ENCODE data around the gene TLNRD1. TPM values are rescaled to one million over a fixed set of nuclear protein-coding genes. Genes with fewer than 3 reads are reported as not detected.

The TLNRD1 gene
- total RNA-seq, 1 experiment from 2014 or later: 24.7 TPM

DNA sequence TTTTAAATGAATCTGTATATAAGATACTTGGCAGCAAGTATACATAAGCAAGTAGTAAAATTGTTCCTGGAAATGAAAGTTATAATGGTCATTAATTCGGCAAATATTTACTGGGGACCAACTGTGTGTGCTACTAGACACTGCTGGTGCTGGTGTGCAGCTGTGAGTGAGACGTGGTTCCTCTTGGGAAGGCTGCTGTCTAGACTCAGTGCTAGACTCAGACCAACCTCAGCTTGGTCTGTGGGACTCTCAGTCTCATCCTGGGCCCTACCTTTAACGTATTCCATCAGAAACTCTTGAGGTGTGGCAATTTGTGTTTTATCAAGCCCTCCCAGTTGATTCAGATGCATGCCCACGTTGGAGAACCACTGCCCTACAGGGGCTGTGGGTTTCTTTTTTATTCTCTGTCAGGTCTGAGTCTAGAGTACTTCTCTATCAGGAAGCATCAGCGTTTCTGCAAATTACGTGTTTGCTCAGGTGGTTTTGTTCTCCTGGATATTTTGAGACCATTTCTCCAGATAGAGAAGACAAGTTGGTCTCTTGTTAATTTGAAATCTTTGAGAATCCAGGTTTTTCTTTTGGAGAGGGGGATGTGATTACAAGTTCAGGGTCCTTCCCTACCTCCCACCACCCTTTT is 6.8 kb downstream of the TLNRD1 start:
- BruUV-seq (replicated peaks): no TSS peak
- ChIA-PET CTCF (no interaction called here), POLR2A (no interaction called here)
- H3K36me3 ChIP-seq (ENCODE audit: control insufficient read depth, insufficient read depth, low read length): peaks cover 5% of the 10 kb centered on the region; the same call in 1 of the 2 replicates
- in situ Hi-C loops (cut with HindIII; ENCODE audit: low pct_unique_long_range_greater_than_20kb, low sequenced_read_pairs) (no loop called here), intact Hi-C loops (cut with micrococcal nuclease; ENCODE audit: unreplicated experiment) (no loop called here)
- H3K4me1 ChIP-seq (ENCODE audit: control insufficient read depth, insufficient read depth, low read length): peaks cover 28% of the 10 kb centered on the region
- no peaks in the 10 kb centered on the region for H3K27me3 ChIP-seq (ENCODE audit: control insufficient read depth, insufficient read depth, low read length)
- TF ChIP-seq, protein P1, sequence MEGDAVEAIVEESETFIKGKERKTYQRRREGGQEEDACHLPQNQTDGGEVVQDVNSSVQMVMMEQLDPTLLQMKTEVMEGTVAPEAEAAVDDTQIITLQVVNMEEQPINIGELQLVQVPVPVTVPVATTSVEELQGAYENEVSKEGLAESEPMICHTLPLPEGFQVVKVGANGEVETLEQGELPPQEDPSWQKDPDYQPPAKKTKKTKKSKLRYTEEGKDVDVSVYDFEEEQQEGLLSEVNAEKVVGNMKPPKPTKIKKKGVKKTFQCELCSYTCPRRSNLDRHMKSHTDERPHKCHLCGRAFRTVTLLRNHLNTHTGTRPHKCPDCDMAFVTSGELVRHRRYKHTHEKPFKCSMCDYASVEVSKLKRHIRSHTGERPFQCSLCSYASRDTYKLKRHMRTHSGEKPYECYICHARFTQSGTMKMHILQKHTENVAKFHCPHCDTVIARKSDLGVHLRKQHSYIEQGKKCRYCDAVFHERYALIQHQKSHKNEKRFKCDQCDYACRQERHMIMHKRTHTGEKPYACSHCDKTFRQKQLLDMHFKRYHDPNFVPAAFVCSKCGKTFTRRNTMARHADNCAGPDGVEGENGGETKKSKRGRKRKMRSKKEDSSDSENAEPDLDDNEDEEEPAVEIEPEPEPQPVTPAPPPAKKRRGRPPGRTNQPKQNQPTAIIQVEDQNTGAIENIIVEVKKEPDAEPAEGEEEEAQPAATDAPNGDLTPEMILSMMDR (IDR thresholded peaks at IDR 0.05): no peak
- TF ChIP-seq, protein P2, sequence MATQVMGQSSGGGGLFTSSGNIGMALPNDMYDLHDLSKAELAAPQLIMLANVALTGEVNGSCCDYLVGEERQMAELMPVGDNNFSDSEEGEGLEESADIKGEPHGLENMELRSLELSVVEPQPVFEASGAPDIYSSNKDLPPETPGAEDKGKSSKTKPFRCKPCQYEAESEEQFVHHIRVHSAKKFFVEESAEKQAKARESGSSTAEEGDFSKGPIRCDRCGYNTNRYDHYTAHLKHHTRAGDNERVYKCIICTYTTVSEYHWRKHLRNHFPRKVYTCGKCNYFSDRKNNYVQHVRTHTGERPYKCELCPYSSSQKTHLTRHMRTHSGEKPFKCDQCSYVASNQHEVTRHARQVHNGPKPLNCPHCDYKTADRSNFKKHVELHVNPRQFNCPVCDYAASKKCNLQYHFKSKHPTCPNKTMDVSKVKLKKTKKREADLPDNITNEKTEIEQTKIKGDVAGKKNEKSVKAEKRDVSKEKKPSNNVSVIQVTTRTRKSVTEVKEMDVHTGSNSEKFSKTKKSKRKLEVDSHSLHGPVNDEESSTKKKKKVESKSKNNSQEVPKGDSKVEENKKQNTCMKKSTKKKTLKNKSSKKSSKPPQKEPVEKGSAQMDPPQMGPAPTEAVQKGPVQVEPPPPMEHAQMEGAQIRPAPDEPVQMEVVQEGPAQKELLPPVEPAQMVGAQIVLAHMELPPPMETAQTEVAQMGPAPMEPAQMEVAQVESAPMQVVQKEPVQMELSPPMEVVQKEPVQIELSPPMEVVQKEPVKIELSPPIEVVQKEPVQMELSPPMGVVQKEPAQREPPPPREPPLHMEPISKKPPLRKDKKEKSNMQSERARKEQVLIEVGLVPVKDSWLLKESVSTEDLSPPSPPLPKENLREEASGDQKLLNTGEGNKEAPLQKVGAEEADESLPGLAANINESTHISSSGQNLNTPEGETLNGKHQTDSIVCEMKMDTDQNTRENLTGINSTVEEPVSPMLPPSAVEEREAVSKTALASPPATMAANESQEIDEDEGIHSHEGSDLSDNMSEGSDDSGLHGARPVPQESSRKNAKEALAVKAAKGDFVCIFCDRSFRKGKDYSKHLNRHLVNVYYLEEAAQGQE (IDR thresholded peaks at IDR 0.05; ENCODE audit: insufficient read depth in 1 of 2, low read depth in 2 of 2, low read length in 1 of 2): no peak
- TF ChIP-seq SIN3A (IDR thresholded peaks at IDR 0.05; ENCODE audit: borderline replicate concordance, insufficient read depth, low read depth, low read length) (no peak), POLR2AphosphoS5 (IDR thresholded peaks at IDR 0.05; ENCODE audit: low read depth, low read length) (no peak)
- no peak overlapping the region for H3K4me3 ChIP-seq (ENCODE audit: low read depth in 2 of 2, low read length in 2 of 2)
- no peaks in the 10 kb centered on the region for H3K9me3 ChIP-seq (ENCODE audit: control insufficient read depth, insufficient read depth, low read depth, low read length)
- DNase-seq (ENCODE audit: low read depth, low spot score) (no peak), ATAC-seq (no peak)
- no peak overlapping the region for H3K27ac ChIP-seq (ENCODE audit: low read length)

DNA sequence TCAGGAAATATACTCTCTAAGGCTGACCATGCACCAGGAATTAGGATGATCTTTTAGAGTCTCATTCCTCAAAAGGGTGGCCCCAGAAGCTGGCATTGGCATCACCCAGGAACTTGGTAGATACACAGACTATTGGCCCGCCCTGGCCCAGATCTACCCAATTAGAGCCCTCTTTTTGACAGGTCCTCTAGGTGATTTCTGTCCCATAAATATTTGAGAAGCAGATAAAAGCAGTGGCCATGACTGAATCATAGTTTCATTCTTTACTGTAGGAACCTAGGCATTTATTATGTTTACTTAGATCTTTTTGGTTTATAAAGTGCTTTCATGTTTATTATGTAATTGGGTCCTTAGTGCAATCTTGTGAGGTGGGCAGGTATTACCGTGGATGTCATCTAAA is 7.6 kb downstream of the TLNRD1 start:
- Histone ChIP-seq H3K36me3 (ENCODE audit: control insufficient read depth, insufficient read depth, low read length) (peaks cover 5% of the 10 kb centered on the region; the same call in 1 of the 2 replicates), H3K9me3 (ENCODE audit: control insufficient read depth, insufficient read depth, low read depth, low read length) (no peaks in the 10 kb centered on the region), H3K27me3 (ENCODE audit: control insufficient read depth, insufficient read depth, low read length) (no peaks in the 10 kb centered on the region), H3K4me3 (ENCODE audit: low read depth in 2 of 2, low read length in 2 of 2) (no peak overlapping the region), H3K4me1 (ENCODE audit: control insufficient read depth, insufficient read depth, low read length) (peaks cover 26% of the 10 kb centered on the region), H3K27ac (ENCODE audit: low read length) (no peak overlapping the region)
- TF ChIP-seq TCF7L2 (IDR thresholded peaks at IDR 0.05; ENCODE audit: low read depth, low read length): no peak
- TF ChIP-seq, protein P2 (IDR thresholded peaks at IDR 0.05; ENCODE audit: insufficient read depth in 1 of 2, low read depth in 2 of 2, low read length in 1 of 2): no peak
- TF ChIP-seq POLR2AphosphoS5 (IDR thresholded peaks at IDR 0.05; ENCODE audit: low read depth, low read length): no peak
- TF ChIP-seq SIN3A (IDR thresholded peaks at IDR 0.05; ENCODE audit: borderline replicate concordance, insufficient read depth, low read depth, low read length): no peak
- TF ChIP-seq, protein P1 (IDR thresholded peaks at IDR 0.05): no peak
- BruUV-seq (replicated peaks): no TSS peak
- intact Hi-C loops (cut with micrococcal nuclease; ENCODE audit: unreplicated experiment): no loop called here
- ChIA-PET CTCF (no interaction called here), POLR2A (interaction anchor here (0.7 kb wide), 2 partner anchors 38 to 193 kb away, joined by 3 to 4 read pairs; no protein-coding TSS in a partner anchor)
- DNase-seq (ENCODE audit: low read depth, low spot score) (no peak), ATAC-seq (no peak)
- in situ Hi-C loops (cut with HindIII; ENCODE audit: low pct_unique_long_range_greater_than_20kb, low sequenced_read_pairs): no loop called here
